ENCODE results near the gene TMOD1. TPM values are rescaled to one million over a fixed set of nuclear protein-coding genes. Genes with fewer than 3 reads are reported as not detected.

The TMOD1 gene
- total and polyA plus RNA-seq, 2 of the 13 experiments (the other 11 are each of a cell fraction or from before 2014, with no cell fraction given) = 0.04 to 0.07 TPM

GRCh38 chr9:97635026-97635425 is 133.6 kb downstream of the TMOD1 start:
- BruUV-seq (replicated peaks) = no TSS peak
- TF ChIP-seq, protein P1, sequence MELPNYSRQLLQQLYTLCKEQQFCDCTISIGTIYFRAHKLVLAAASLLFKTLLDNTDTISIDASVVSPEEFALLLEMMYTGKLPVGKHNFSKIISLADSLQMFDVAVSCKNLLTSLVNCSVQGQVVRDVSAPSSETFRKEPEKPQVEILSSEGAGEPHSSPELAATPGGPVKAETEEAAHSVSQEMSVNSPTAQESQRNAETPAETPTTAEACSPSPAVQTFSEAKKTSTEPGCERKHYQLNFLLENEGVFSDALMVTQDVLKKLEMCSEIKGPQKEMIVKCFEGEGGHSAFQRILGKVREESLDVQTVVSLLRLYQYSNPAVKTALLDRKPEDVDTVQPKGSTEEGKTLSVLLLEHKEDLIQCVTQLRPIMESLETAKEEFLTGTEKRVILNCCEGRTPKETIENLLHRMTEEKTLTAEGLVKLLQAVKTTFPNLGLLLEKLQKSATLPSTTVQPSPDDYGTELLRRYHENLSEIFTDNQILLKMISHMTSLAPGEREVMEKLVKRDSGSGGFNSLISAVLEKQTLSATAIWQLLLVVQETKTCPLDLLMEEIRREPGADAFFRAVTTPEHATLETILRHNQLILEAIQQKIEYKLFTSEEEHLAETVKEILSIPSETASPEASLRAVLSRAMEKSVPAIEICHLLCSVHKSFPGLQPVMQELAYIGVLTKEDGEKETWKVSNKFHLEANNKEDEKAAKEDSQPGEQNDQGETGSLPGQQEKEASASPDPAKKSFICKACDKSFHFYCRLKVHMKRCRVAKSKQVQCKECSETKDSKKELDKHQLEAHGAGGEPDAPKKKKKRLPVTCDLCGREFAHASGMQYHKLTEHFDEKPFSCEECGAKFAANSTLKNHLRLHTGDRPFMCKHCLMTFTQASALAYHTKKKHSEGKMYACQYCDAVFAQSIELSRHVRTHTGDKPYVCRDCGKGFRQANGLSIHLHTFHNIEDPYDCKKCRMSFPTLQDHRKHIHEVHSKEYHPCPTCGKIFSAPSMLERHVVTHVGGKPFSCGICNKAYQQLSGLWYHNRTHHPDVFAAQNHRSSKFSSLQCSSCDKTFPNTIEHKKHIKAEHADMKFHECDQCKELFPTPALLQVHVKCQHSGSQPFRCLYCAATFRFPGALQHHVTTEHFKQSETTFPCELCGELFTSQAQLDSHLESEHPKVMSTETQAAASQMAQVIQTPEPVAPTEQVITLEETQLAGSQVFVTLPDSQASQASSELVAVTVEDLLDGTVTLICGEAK (IDR thresholded peaks at IDR 0.05) = no peak
- TF ChIP-seq, protein P1 (CRISPR knock-in tag; IDR thresholded peaks at IDR 0.05) = no peak
- TF ChIP-seq KDM2A (CRISPR knock-in tag; IDR thresholded peaks at IDR 0.05; ENCODE audit: borderline replicate concordance, low read depth) (no peak), SP2 (CRISPR knock-in tag; IDR thresholded peaks at IDR 0.05) (no peak), PRPF4 (IDR thresholded peaks at IDR 0.05; ENCODE audit: low read depth, low read length, poor library complexity, severe bottlenecking) (no peak), MIER3 (CRISPR knock-in tag; IDR thresholded peaks at IDR 0.05; ENCODE audit: borderline replicate concordance) (no peak), ZNF33B (CRISPR knock-in tag; IDR thresholded peaks at IDR 0.05) (no peak)
- intact Hi-C loops (cut with micrococcal nuclease; ENCODE audit: unreplicated experiment) = loop anchor here (10.0 kb wide), 1 partner anchor 350 kb away; the partner anchor contains the start of gene ANP32B
- CTCF ChIA-PET (ENCODE audit: low intra/inter-chr PET ratio, low total read pairs) = no interaction called here
- DNase-seq (ENCODE audit: low spot score) (no peak), FAIRE-seq (no peak), ATAC-seq (no peak)
- peaks cover 0 to 8% of the 10 kb centered on the region in 2 experiments; a peak in 1 of 5 replicates for H3K27me3 ChIP-seq (ENCODE audit: control insufficient read depth in 1 of 2, insufficient read depth in 2 of 2, low read length in 2 of 2)
- no peaks in the 10 kb centered on the region for H3K36me3 ChIP-seq (replicated peaks in 1 of 2; ENCODE audit: control insufficient read depth in 1 of 2, insufficient read depth in 2 of 2, low read length in 2 of 2)
- H3K9me3 ChIP-seq (ENCODE audit: low read length) = no peaks in the 10 kb centered on the region
- WGBS (ENCODE audit: low lambda C conversion rate) = 50% methylated on average over 7 of the region's 7 CpGs
- in situ Hi-C loops (cut with HindIII; ENCODE audit: extremely low pct_ligation_motif_present, low pct_unique_long_range_greater_than_20kb) = no loop called here
- H4K20me1 ChIP-seq (ENCODE audit: insufficient read depth, low read length) = peaks cover 8% of the 10 kb centered on the region
- peaks cover 83% of the 10 kb centered on the region for H3K79me2 ChIP-seq (ENCODE audit: insufficient read depth, low read length)
- peak overlapping the region; percentile 97 for H3K9ac ChIP-seq (ENCODE audit: insufficient read depth, low read depth, low read length)
- H3K4me1 ChIP-seq (ENCODE audit: insufficient read depth, low read length) = peaks cover 56% of the 10 kb centered on the region
- POLR2A ChIA-PET = no interaction called here
- peak overlapping the region; percentile 82 to 89 (median 89) for H3K4me3 ChIP-seq (replicated peaks in 1 of 3; ENCODE audit: insufficient read depth in 1 of 3, low read depth in 2 of 3, low read length in 3 of 3)
- H3K4me2 ChIP-seq (ENCODE audit: low read depth, low read length) = peak overlapping the region; percentile 72
- H3K27ac ChIP-seq (ENCODE audit: extremely low read length, insufficient read depth, low read length) = peak overlapping the region; percentile 98
- no peak overlapping the region for H2AFZ ChIP-seq (ENCODE audit: low read length)
